ENCODE measurements around the gene CD59.

CD59 gene

GRCh38 chr11:33694346-33695050 is 41.7 kb downstream of the CD59 start:
- H3K27ac ChIP-seq (ENCODE audit: poor library complexity, severe bottlenecking): peak overlapping the region; percentile 100
- H3K36me3 ChIP-seq (ENCODE audit: low read depth): no peaks in the 10 kb centered on the region
- no peak overlapping the region for H3K4me3 ChIP-seq (ENCODE audit: severe bottlenecking)
- peaks cover 56% of the 10 kb centered on the region for H3K4me1 ChIP-seq (ENCODE audit: insufficient read depth, poor library complexity, severe bottlenecking)
- no peaks in the 10 kb centered on the region for H3K27me3 ChIP-seq (ENCODE audit: insufficient read depth, poor library complexity, severe bottlenecking)
- no peaks in the 10 kb centered on the region for H3K9me3 ChIP-seq (ENCODE audit: severe bottlenecking)
- DNase-seq (ENCODE audit: low spot score) (no peak), ATAC-seq (ENCODE audit: low read depth) (no peak)
- no peak for TF ChIP-seq CTCF (IDR thresholded peaks at IDR 0.05; ENCODE audit: poor library complexity, severe bottlenecking)

GRCh38 chr11:33692541-33692940 is 43.7 kb downstream of the CD59 start:
- no peak for DNase-seq (ENCODE audit: low spot score)
- no peak for TF ChIP-seq CTCF (IDR thresholded peaks at IDR 0.05; ENCODE audit: poor library complexity, severe bottlenecking)
- peak overlapping the region; percentile 100 for H3K27ac ChIP-seq (ENCODE audit: poor library complexity, severe bottlenecking)

GRCh38 chr11:33692013-33692504 is 44.2 kb downstream of the CD59 start:
- peaks cover 60% of the 10 kb centered on the region for H3K4me1 ChIP-seq (ENCODE audit: insufficient read depth, poor library complexity, severe bottlenecking)

More at GRCh38 chr11:33692541-33692940, 43.7 kb downstream of the CD59 start:
- Histone ChIP-seq H3K27me3 (ENCODE audit: insufficient read depth, poor library complexity, severe bottlenecking) (no peaks in the 10 kb centered on the region), H3K36me3 (ENCODE audit: low read depth) (no peaks in the 10 kb centered on the region), H3K4me3 (ENCODE audit: severe bottlenecking) (no peak overlapping the region), H3K4me1 (ENCODE audit: insufficient read depth, poor library complexity, severe bottlenecking) (peaks cover 64% of the 10 kb centered on the region), H3K9me3 (ENCODE audit: severe bottlenecking) (no peaks in the 10 kb centered on the region)
- ATAC-seq (ENCODE audit: low read depth): no peak

GRCh38 chr11:33691066-33691864 is 45.0 kb downstream of the CD59 start:
- ATAC-seq (ENCODE audit: low read depth): no peak

More at GRCh38 chr11:33692013-33692504, 44.2 kb downstream of the CD59 start:
- Histone ChIP-seq H3K27ac (ENCODE audit: poor library complexity, severe bottlenecking) (peak overlapping the region; percentile 100), H3K9me3 (ENCODE audit: severe bottlenecking) (no peaks in the 10 kb centered on the region), H3K4me3 (ENCODE audit: severe bottlenecking) (no peak overlapping the region), H3K27me3 (ENCODE audit: insufficient read depth, poor library complexity, severe bottlenecking) (no peaks in the 10 kb centered on the region), H3K36me3 (ENCODE audit: low read depth) (no peaks in the 10 kb centered on the region)
- DNase-seq (ENCODE audit: low spot score) (peak; percentile 82), ATAC-seq (ENCODE audit: low read depth) (peak; percentile 44)
- TF ChIP-seq CTCF (IDR thresholded peaks at IDR 0.05; ENCODE audit: poor library complexity, severe bottlenecking): no peak

More at GRCh38 chr11:33691066-33691864, 45.0 kb downstream of the CD59 start:
- Histone ChIP-seq H3K9me3 (ENCODE audit: severe bottlenecking) (no peaks in the 10 kb centered on the region), H3K4me1 (ENCODE audit: insufficient read depth, poor library complexity, severe bottlenecking) (peaks cover 60% of the 10 kb centered on the region), H3K4me3 (ENCODE audit: severe bottlenecking) (no peak overlapping the region), H3K27ac (ENCODE audit: poor library complexity, severe bottlenecking) (peak overlapping the region; percentile 100), H3K27me3 (ENCODE audit: insufficient read depth, poor library complexity, severe bottlenecking) (no peaks in the 10 kb centered on the region), H3K36me3 (ENCODE audit: low read depth) (no peaks in the 10 kb centered on the region)
- DNase-seq (ENCODE audit: low spot score): no peak
- TF ChIP-seq CTCF (IDR thresholded peaks at IDR 0.05; ENCODE audit: poor library complexity, severe bottlenecking): no peak
